Cardiac muscle cell (in vitro differentiated cells and primary cell): Measurements from ENCODE around the gene CAMTA2. TPM values are rescaled to one million over a fixed set of nuclear protein-coding genes. Genes with fewer than 3 reads are reported as not detected.
A peak's percentile ranks its signal among the peaks of the same experiment; 100 is the strongest.

Experiments
- DNase-seq, 2 donors: peaks; one replicate each; pipeline versions ENCODE4 v3.0.0 to v3.0.0-alpha.2; 2010 to 2017; ENCODE audit warnings: low read depth in 1 of 2, low spot score in 1 of 2
- H3K27ac ChIP-seq: fragments of 200-600 bp; sonication (generic); 2 replicates; pipeline ENCODE4 v1.5.1; 2016
- H3K27me3 ChIP-seq: fragments of 200-600 bp; sonication (generic); 2 replicates; pipeline ENCODE4 v1.6.0; 2016; ENCODE audit warnings: control low read depth
- H3K36me3 ChIP-seq: fragments of 200-600 bp; sonication (generic); 2 replicates; pipeline ENCODE4 v1.5.1; 2016; ENCODE audit warnings: control low read depth
- H3K4me1 ChIP-seq: fragments of 200-600 bp; sonication (generic); 2 replicates; pipeline ENCODE4 v1.8.1; 2017; ENCODE audit warnings: low read depth, mild to moderate bottlenecking, mixed run types
- H3K4me3 ChIP-seq: fragments of 200-600 bp; sonication (generic); 2 replicates; pipeline ENCODE4 v1.5.1; 2016; ENCODE audit warnings: mild to moderate bottlenecking
- H3K9me3 ChIP-seq: fragments of 200-600 bp; sonication (generic); 2 replicates; pipeline ENCODE4 v1.5.1; 2017; ENCODE audit warnings: low read depth, mild to moderate bottlenecking, control low read depth
- polyA plus RNA-seq: library from polyadenylated mRNA; unstranded; fragments of >200 nt; fragmentation: Nextera tagmentation; extraction: Ambion mirVana; gene quantifications from 2 replicates; pipeline ENCODE4 v1.2.1, GENCODE V29; 2016
- total RNA-seq: library from RNA; depleted of rRNA; stranded (reverse); fragments of >200 nt; gene quantifications from 2 replicates; pipeline ENCODE4 v1.2.3, GENCODE V29; 2016
- TF ChIP-seq, protein P1 (sequence below): IDR thresholded peaks from 2 replicates; pipeline ENCODE4 v1.5.1; 2012; ENCODE audit warnings: low read depth, mild to moderate bottlenecking, low read length

Gene CAMTA2, protein sequence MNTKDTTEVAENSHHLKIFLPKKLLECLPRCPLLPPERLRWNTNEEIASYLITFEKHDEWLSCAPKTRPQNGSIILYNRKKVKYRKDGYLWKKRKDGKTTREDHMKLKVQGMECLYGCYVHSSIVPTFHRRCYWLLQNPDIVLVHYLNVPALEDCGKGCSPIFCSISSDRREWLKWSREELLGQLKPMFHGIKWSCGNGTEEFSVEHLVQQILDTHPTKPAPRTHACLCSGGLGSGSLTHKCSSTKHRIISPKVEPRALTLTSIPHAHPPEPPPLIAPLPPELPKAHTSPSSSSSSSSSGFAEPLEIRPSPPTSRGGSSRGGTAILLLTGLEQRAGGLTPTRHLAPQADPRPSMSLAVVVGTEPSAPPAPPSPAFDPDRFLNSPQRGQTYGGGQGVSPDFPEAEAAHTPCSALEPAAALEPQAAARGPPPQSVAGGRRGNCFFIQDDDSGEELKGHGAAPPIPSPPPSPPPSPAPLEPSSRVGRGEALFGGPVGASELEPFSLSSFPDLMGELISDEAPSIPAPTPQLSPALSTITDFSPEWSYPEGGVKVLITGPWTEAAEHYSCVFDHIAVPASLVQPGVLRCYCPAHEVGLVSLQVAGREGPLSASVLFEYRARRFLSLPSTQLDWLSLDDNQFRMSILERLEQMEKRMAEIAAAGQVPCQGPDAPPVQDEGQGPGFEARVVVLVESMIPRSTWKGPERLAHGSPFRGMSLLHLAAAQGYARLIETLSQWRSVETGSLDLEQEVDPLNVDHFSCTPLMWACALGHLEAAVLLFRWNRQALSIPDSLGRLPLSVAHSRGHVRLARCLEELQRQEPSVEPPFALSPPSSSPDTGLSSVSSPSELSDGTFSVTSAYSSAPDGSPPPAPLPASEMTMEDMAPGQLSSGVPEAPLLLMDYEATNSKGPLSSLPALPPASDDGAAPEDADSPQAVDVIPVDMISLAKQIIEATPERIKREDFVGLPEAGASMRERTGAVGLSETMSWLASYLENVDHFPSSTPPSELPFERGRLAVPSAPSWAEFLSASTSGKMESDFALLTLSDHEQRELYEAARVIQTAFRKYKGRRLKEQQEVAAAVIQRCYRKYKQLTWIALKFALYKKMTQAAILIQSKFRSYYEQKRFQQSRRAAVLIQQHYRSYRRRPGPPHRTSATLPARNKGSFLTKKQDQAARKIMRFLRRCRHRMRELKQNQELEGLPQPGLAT
- 10.5 and 11.6 TPM in 2 replicates for total RNA-seq
- 17.8 and 18.3 TPM in 2 replicates for polyA plus RNA-seq

DNA sequence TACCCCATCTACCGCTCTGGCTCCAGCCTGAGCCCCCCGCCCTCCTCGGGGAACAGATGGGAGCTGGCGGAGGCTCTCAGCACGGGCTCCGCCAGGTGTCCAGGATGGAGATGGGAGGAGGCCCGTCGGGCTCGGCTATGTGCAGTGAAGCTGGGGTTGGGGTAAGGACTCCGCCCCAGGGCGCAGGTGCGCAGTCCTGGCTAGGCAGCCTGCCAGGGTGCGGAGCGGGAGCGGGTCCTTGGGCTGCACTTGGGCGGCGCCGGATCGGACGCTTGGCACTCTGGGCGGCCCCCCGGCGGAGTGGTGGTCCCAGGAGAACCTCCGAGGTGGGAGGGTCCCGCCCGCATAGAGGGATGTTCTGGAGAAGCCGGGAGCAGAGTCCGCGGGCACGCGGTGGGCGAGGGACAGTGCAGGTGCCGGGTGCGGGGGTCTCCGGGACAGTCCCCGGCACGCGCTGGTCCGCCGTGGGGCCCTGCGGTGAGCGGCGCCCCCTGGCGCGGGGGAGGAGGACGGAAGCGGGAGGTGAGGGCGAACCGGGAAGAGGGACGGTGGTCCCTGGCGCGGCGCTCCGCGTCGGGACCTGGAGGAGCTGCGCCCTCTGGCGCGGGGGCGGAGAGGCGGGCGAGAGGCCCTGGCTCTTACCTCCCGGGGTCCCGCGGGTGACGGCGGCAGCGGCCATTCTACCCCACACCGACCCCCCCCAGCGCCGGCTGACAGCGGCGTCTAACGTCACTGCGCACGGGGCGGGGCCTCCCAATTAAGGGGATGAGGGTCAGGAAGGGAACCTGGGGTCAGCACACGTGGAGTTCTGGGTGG, at the start of gene CAMTA2:
Gene CAMTA2 (minus strand): TSS at position 725 of the 816 bp plus-strand sequence. CDS start 1,453 bp downstream, outside the sequence.
- H3K9me3 ChIP-seq, result no peaks in the 10 kb centered on the region
- DNase-seq, result peak; percentile 79 to 94
- peak within 1 kb of the TSS; percentile 44 for H3K27ac ChIP-seq
- H3K4me1 ChIP-seq, result peaks cover 11% of the 10 kb centered on the region
- peak within 1 kb of the TSS; percentile 58 for H3K4me3 ChIP-seq
- no peaks in the 10 kb centered on the region for H3K27me3 ChIP-seq
- TF ChIP-seq, protein P1, sequence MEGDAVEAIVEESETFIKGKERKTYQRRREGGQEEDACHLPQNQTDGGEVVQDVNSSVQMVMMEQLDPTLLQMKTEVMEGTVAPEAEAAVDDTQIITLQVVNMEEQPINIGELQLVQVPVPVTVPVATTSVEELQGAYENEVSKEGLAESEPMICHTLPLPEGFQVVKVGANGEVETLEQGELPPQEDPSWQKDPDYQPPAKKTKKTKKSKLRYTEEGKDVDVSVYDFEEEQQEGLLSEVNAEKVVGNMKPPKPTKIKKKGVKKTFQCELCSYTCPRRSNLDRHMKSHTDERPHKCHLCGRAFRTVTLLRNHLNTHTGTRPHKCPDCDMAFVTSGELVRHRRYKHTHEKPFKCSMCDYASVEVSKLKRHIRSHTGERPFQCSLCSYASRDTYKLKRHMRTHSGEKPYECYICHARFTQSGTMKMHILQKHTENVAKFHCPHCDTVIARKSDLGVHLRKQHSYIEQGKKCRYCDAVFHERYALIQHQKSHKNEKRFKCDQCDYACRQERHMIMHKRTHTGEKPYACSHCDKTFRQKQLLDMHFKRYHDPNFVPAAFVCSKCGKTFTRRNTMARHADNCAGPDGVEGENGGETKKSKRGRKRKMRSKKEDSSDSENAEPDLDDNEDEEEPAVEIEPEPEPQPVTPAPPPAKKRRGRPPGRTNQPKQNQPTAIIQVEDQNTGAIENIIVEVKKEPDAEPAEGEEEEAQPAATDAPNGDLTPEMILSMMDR, result peak; percentile 70
- no peaks in the 10 kb centered on the region for H3K36me3 ChIP-seq

DNA sequence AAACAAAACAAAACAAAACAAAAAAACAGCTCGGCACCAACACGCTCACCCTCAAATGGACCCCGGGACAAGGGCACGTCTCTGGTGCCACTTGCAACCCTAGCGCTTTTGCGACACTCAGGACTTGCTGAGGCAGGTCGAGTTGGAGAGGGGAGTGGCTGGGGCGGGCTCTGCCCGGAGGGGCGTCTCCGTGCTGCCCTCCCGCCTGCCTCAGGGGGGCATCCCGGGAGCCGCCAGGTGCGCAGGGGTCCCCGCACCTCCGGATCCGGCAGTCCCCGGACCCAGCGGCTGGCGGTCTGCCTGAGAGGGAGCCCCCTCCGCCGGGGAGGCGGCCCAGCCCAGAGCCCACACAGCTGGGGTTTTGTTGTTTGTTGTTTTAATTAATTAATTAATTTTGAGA, 47.8 kb upstream of the CAMTA2 start, which contains the start of gene SLC52A1:
Gene SLC52A1 (minus strand): TSS at position 112 of the 400 bp plus-strand sequence. CDS start 820 bp downstream, outside the sequence.
- Histone ChIP-seq H3K36me3 (no peaks in the 10 kb centered on the region), H3K27ac (no peak within 1 kb of the TSS), H3K4me1 (no peaks in the 10 kb centered on the region), H3K4me3 (no peak within 1 kb of the TSS), H3K27me3 (peaks cover 16% of the 10 kb centered on the region), H3K9me3 (no peaks in the 10 kb centered on the region)
- no peak for DNase-seq
- TF ChIP-seq, protein P1, result no peak

DNA sequence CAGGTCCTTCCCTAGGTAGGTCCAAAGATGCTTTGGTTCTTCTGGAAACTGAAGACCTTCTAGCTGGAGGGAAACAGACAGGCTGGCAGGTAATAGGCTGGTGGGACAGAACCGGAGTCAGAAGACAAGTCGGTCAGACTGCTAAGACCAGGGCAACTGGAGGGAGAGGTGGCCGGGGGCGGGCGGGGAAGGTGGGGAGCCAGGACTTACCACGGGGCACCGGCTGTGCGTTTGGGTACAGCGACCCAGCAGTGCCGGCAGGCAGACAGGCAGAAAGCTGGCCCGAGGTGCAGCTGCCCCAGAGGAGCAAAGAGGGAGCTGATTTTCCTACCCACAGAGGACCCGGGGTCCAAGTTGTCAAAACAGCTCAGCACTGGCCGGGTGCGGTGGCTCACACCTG, 47.2 kb upstream of the CAMTA2 start:
- Histone ChIP-seq H3K27me3 (peaks cover 16% of the 10 kb centered on the region), H3K4me1 (no peaks in the 10 kb centered on the region), H3K36me3 (no peaks in the 10 kb centered on the region), H3K4me3 (no peak overlapping the region), H3K27ac (no peak overlapping the region), H3K9me3 (no peaks in the 10 kb centered on the region)
- TF ChIP-seq, protein P1, result no peak
- DNase-seq, result no peak

DNA sequence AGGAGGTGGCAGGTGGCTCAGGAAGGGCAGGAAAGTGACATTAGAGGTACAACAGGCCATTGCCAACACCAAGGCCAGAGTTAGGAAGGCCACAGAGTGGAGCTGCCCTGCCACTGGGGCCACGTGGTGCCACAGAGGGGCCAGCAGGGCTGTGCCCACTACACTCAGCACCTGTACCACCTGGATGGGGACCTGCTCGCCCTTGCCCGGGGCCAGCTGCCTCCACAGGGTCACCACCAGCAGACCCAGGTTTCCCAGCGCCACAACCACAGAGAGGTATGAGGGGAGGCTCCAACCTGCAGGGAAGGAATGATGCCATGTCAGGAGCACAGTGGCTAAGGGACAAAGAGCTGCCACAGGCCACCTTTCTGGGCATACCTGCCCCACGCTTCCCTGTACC, 46.6 kb upstream of the CAMTA2 start:
- peaks cover 16% of the 10 kb centered on the region for H3K27me3 ChIP-seq
- H3K27ac ChIP-seq, result no peak overlapping the region
- no peaks in the 10 kb centered on the region for H3K9me3 ChIP-seq
- no peaks in the 10 kb centered on the region for H3K4me1 ChIP-seq
- no peak overlapping the region for H3K4me3 ChIP-seq
- no peaks in the 10 kb centered on the region for H3K36me3 ChIP-seq
- TF ChIP-seq, protein P1, result no peak
- no peak for DNase-seq
